Sigmoid colon (tissue), 7 donors: ENCODE data around the gene NOS1AP. TPM values are rescaled to one million over a fixed set of nuclear protein-coding genes. Genes with fewer than 3 reads are reported as not detected.

Source experiments
- DNase-seq: peaks from one replicate; pipeline ENCODE4 v3.0.0-alpha.2; 2019
- H3K27ac ChIP-seq, 4 donors: fragments of 200-600 bp; sonication (generic); one replicate each; pipeline ENCODE4 v1.5.1; 2016 to 2019; ENCODE audit warnings: mild to moderate bottlenecking in 1 of 4
- H3K27me3 ChIP-seq, 3 donors: fragments of 200-600 bp; sonication (generic); one replicate each; pipeline ENCODE4 v1.5.1; 2019; ENCODE audit warnings: mild to moderate bottlenecking in 1 of 3
- H3K36me3 ChIP-seq, 4 donors: fragments of 200-600 bp; sonication (generic); one replicate each; pipeline ENCODE4 v1.5.1; 2016 to 2019
- H3K4me1 ChIP-seq, 4 donors: fragments of 200-600 bp; sonication (generic); one replicate each; pipeline ENCODE4 v1.5.1; 2017 to 2019
- H3K4me3 ChIP-seq, 4 donors: fragments of 200-600 bp; sonication (generic); one replicate each; pipeline ENCODE4 v1.5.1; 2017 to 2019; ENCODE audit warnings: mild to moderate bottlenecking in 2 of 4, moderate library complexity in 1 of 4
- H3K9me3 ChIP-seq, 4 donors: fragments of 200-600 bp in 3 of 4; sonication (generic) in 3 of 4; one replicate each; pipeline versions ENCODE4 v1.5.1 to v1.6.1; 2013 to 2019
- EP300 ChIP-seq, 4 donors: sonication (generic); formaldehyde crosslinking; IDR thresholded peaks; one replicate each; pipeline ENCODE4 v1.6.1; 2017; ENCODE audit warnings: antibody characterized with exemption in 4 of 4
- POLR2A ChIP-seq, 2 donors: fragments of 450-650 bp; IDR thresholded peaks; one replicate each; pipeline ENCODE4 v1.6.1; 2016; ENCODE audit warnings: antibody characterized with exemption in 2 of 2, mild to moderate bottlenecking in 2 of 2, moderate library complexity in 2 of 2
- POLR2AphosphoS5 ChIP-seq, 4 donors: sonication (generic); formaldehyde crosslinking; IDR thresholded peaks; one replicate each; pipeline ENCODE4 v1.6.1; 2017; ENCODE audit warnings: antibody characterized with exemption in 4 of 4
- WGBS, 2 donors: extraction: QIAGEN DNeasy Blood & Tissue Kit; methylation state at CpG; one replicate each; pipeline ENCODE4 v1.1.7; 2013; 5-methylcytosine and 5-hydroxymethylcytosine counted together
- intact Hi-C: fragments of 100-400 bp; cut with DNase I; formaldehyde crosslinking; loops from one replicate; pipeline ENCODE4 v1.15.1; 2023
- polyA plus RNA-seq, 3 donors: library from polyadenylated mRNA; stranded (reverse); fragments of 200-250 nt; gene quantifications; one replicate each; pipeline ENCODE4 v1.2.3, GENCODE V29; 2013
- total RNA-seq, 4 donors: library from RNA; depleted of rRNA; stranded (reverse); fragments of >200 nt; gene quantifications; one replicate each; pipeline ENCODE4 v1.1.0, GENCODE V29; 2016
- TF ChIP-seq, protein P1 (sequence below), 4 experiments: fragments of 450-650 bp in 3 of 4; fragments of 200-600 bp in 1 of 4; IDR thresholded peaks; one replicate each; pipeline ENCODE4 v1.5.1; 2016 to 2019; ENCODE audit warnings: antibody characterized with exemption in 4 of 4, mild to moderate bottlenecking in 3 of 4, moderate library complexity in 2 of 4
- donor health status: healthy with polysubstance abuse.
- donor health status: Bipolar disorder and iron deficiency.
- donor health status: healthy.

Gene NOS1AP
- total and polyA plus RNA-seq, 7 donors, result 1.2 to 11.9 (median 4.6) TPM

- Histone ChIP-seq H3K27ac (peak overlapping the region in 3 of 4 donors; percentile 73 to 81 (median 79)), H3K27me3 (peaks cover 0 to 3% (median 0%) of the 10 kb centered on the region in 3 donors), H3K4me3 (peak overlapping the region; percentile 40 to 93 (median 82)), H3K9me3 (no peaks in the 10 kb centered on the region), H3K36me3 (no peaks in the 10 kb centered on the region), H3K4me1 (peaks cover 0 to 36% (median 22%) of the 10 kb centered on the region in 4 donors)
- TF ChIP-seq, protein P1, sequence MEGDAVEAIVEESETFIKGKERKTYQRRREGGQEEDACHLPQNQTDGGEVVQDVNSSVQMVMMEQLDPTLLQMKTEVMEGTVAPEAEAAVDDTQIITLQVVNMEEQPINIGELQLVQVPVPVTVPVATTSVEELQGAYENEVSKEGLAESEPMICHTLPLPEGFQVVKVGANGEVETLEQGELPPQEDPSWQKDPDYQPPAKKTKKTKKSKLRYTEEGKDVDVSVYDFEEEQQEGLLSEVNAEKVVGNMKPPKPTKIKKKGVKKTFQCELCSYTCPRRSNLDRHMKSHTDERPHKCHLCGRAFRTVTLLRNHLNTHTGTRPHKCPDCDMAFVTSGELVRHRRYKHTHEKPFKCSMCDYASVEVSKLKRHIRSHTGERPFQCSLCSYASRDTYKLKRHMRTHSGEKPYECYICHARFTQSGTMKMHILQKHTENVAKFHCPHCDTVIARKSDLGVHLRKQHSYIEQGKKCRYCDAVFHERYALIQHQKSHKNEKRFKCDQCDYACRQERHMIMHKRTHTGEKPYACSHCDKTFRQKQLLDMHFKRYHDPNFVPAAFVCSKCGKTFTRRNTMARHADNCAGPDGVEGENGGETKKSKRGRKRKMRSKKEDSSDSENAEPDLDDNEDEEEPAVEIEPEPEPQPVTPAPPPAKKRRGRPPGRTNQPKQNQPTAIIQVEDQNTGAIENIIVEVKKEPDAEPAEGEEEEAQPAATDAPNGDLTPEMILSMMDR (IDR thresholded peaks at IDR 0.05), result no peak
- no peak for TF ChIP-seq POLR2AphosphoS5 (IDR thresholded peaks at IDR 0.05)
- no peak for TF ChIP-seq POLR2A (IDR thresholded peaks at IDR 0.05)
- no peak for TF ChIP-seq EP300 (IDR thresholded peaks at IDR 0.05)
- intact Hi-C loops, result loop anchor here (5.0 kb wide), 1 partner anchor 147 kb away; no protein-coding TSS in a partner anchor
- peak; percentile 66 for DNase-seq
- 0 to 1% methylated on average over 29 of the region's 29 CpGs for WGBS, 2 donors
Observed at GRCh38 chr1:162070094-162070748, 730 bp downstream of the NOS1AP start.

- H3K4me3 ChIP-seq, result peak overlapping the region; percentile 40 to 93 (median 82)
- no peak for TF ChIP-seq POLR2AphosphoS5 (IDR thresholded peaks at IDR 0.05)
- no peak for TF ChIP-seq POLR2A (IDR thresholded peaks at IDR 0.05)
- TF ChIP-seq, protein P1 (IDR thresholded peaks at IDR 0.05), result no peak
- TF ChIP-seq EP300 (IDR thresholded peaks at IDR 0.05), result no peak
- intact Hi-C loops, result loop anchor here (5.0 kb wide), 1 partner anchor 146 kb away; no protein-coding TSS in a partner anchor
- H3K9me3 ChIP-seq, result no peaks in the 10 kb centered on the region
- no peaks in the 10 kb centered on the region for H3K36me3 ChIP-seq
- no peak for DNase-seq
- H3K4me1 ChIP-seq, result peaks cover 0 to 36% (median 22%) of the 10 kb centered on the region in 4 donors
- 27 to 35% methylated on average over 7 of the region's 7 CpGs for WGBS, 2 donors
- H3K27me3 ChIP-seq, result no peaks in the 10 kb centered on the region
- peak overlapping the region in 2 of 4 donors; percentile 17 to 73 for H3K27ac ChIP-seq
Observed at GRCh38 chr1:162070825-162071224, 1.3 kb downstream of the NOS1AP start.

DNA sequence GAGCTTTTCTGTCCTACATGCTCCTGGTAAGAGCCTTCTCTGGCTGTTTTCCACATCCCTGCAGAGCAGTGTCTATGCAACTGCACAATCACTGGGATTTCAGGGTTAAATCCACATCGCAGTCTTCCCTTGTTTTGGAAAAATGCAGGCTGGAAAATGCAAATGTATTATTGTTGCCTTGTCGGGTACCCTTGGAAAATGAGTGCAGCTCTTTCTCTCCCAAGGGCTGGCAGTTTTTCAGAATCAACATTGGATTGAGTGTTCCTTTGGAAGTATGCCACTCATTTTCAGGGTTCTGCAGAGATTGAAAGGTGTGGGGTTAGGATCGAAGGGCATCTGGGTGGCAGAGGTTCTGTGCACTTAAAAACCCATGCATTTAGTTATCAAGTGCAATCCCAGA is 3.2 kb downstream of the NOS1AP start:
- H3K27ac ChIP-seq, result no peak overlapping the region
- H3K4me3 ChIP-seq, result no peak overlapping the region
- no peak for TF ChIP-seq POLR2A (IDR thresholded peaks at IDR 0.05)
- no peak for TF ChIP-seq EP300 (IDR thresholded peaks at IDR 0.05)
- TF ChIP-seq, protein P1 (IDR thresholded peaks at IDR 0.05), result no peak
- TF ChIP-seq POLR2AphosphoS5 (IDR thresholded peaks at IDR 0.05), result no peak
- intact Hi-C loops, result loop anchor here (5.0 kb wide), 1 partner anchor 145 kb away; no protein-coding TSS in a partner anchor
- no peak for DNase-seq
- no peaks in the 10 kb centered on the region for H3K36me3 ChIP-seq
- H3K4me1 ChIP-seq, result peaks cover 0 to 36% (median 24%) of the 10 kb centered on the region in 4 donors
- 21 to 61% methylated on average over 3 of the region's 3 CpGs for WGBS, 2 donors
- no peaks in the 10 kb centered on the region for H3K9me3 ChIP-seq
- H3K27me3 ChIP-seq, result no peaks in the 10 kb centered on the region

DNA sequence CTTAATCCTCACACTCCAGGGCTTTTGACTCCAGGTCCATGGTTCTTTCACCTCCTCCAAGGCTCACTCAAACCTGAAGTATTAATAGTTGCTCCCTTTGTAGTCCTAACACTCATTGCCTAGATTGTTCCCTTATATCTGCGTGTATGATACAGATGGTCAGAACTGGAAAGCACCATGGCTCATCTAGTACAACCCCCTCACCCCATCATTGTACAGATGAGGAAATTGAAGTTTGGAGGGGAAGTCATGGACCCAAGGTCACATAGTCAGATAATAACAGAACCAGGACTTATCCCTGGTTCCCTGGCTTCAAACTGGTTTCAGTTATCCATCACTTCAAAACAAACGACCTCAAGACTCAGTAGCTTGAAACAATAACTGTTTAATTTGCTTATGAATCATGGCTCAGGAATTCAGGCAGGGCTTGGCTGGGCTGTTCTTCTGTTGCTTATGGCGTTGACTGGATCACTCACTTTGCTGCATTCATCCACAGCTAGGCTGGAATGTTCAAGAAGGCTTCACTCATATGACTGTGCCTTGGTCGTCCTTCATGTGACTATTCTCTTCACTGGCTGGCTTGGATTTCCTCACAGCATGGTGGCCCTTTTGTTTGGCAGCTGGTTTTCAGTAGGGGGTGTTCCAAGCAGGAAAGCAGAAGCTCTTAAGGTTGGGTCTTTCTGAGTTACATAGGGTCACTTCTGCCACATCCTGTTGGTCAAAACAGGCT is 5.0 kb downstream of the NOS1AP start:
- intact Hi-C loops, result loop anchor here (5.0 kb wide), 1 partner anchor 143 kb away; no protein-coding TSS in a partner anchor
- no peak for DNase-seq
- Histone ChIP-seq H3K27me3 (no peaks in the 10 kb centered on the region), H3K27ac (no peak overlapping the region), H3K36me3 (no peaks in the 10 kb centered on the region), H3K9me3 (no peaks in the 10 kb centered on the region), H3K4me1 (peaks cover 0 to 35% (median 26%) of the 10 kb centered on the region in 4 donors), H3K4me3 (no peak overlapping the region)
- 72 to 79% methylated on average over 4 of the region's 4 CpGs for WGBS, 2 donors
- TF ChIP-seq POLR2AphosphoS5 (IDR thresholded peaks at IDR 0.05), result no peak
- TF ChIP-seq EP300 (IDR thresholded peaks at IDR 0.05), result no peak
- TF ChIP-seq, protein P1 (IDR thresholded peaks at IDR 0.05), result no peak
- TF ChIP-seq POLR2A (IDR thresholded peaks at IDR 0.05), result no peak
